Neural cell (in vitro differentiated cells): ENCODE data around the gene AFF1. TPM values are rescaled to one million over a fixed set of nuclear protein-coding genes. Genes with fewer than 3 reads are reported as not detected.

Experiments
- H2AFZ ChIP-seq: fragments of 200-600, 300-800 bp; sonication (generic), shearing (Covaris generic); 2 replicates; pipeline ENCODE4 v1.6.0; 2014; ENCODE audit warnings: low read depth, mild to moderate bottlenecking, antibody characterized with exemption, low read length, moderate library complexity
- H3F3A ChIP-seq: fragments of 200-600 bp; shearing (Covaris generic); 2 replicates; pipeline ENCODE4 v1.6.1; 2016; ENCODE audit warnings: mild to moderate bottlenecking, moderate library complexity, mixed read lengths, antibody characterized with exemption, low read length; ENCODE audit not compliant: insufficient read depth, poor library complexity, severe bottlenecking
- H3K27ac ChIP-seq: fragments of 200-600, 300-800 bp; sonication (generic), shearing (Covaris generic); 2 replicates; pipeline ENCODE4 v1.5.1; 2014; ENCODE audit warnings: mild to moderate bottlenecking, low read length, moderate library complexity
- H3K27me3 ChIP-seq: fragments of 300-800, 200-600 bp; sonication (generic), shearing (Covaris generic); 2 replicates; pipeline ENCODE4 v1.6.0; 2014; ENCODE audit warnings: mild to moderate bottlenecking, low read depth, low read length, moderate library complexity; ENCODE audit not compliant: insufficient read depth
- H3K36me3 ChIP-seq: fragments of 300-800, 200-600 bp; sonication (generic), shearing (Covaris generic); 2 replicates; pipeline ENCODE4 v1.5.1; 2014; ENCODE audit warnings: mild to moderate bottlenecking, antibody characterized with exemption, low read length, moderate library complexity; ENCODE audit not compliant: insufficient read depth
- H3K4me2 ChIP-seq: fragments of 300-800, 200-600 bp; sonication (generic), shearing (Covaris generic); 2 replicates; pipeline ENCODE4 v1.6.0; 2014; ENCODE audit warnings: mild to moderate bottlenecking, low read length
- H3K4me3 ChIP-seq: fragments of 300-800, 200-600 bp; sonication (generic), shearing (Covaris generic); 2 replicates; pipeline ENCODE4 v1.5.1; 2014; ENCODE audit warnings: mild to moderate bottlenecking, low read length, moderate library complexity
- H3K79me2 ChIP-seq: fragments of 200-600 bp; shearing (Covaris generic); replicated peaks from 2 replicates; pipeline ENCODE4 v1.6.0; 2014; ENCODE audit warnings: mild to moderate bottlenecking, low read length, moderate library complexity; ENCODE audit not compliant: insufficient read depth
- H3K9ac ChIP-seq: fragments of 300-800, 200-600 bp; sonication (generic), shearing (Covaris generic); 2 replicates; pipeline ENCODE4 v1.6.1; 2016; ENCODE audit warnings: mild to moderate bottlenecking, low read length, mixed read lengths
- H3K9me2 ChIP-seq: fragments of 200-600 bp; shearing (Covaris generic); 2 replicates; pipeline ENCODE4 v1.6.1; 2016; ENCODE audit warnings: mild to moderate bottlenecking, low read length, mixed read lengths; ENCODE audit not compliant: insufficient read depth
- H3K9me3 ChIP-seq: fragments of 200-600, 300-800 bp; sonication (generic), shearing (Covaris generic); 2 replicates; pipeline ENCODE4 v1.6.1; 2016; ENCODE audit warnings: mild to moderate bottlenecking, mixed run types, low read length, moderate library complexity, mixed read lengths
- H4K20me1 ChIP-seq: fragments of 200-600 bp; shearing (Covaris generic); 2 replicates; pipeline ENCODE4 v1.6.1; 2016; ENCODE audit warnings: mild to moderate bottlenecking, mixed run types; ENCODE audit not compliant: insufficient read depth
- EP300 ChIP-seq: fragments of 450-650 bp; conservative IDR thresholded peaks from 2 replicates; pipeline ENCODE4 v1.6.1; 2014; ENCODE audit warnings: antibody characterized with exemption, mild to moderate bottlenecking, moderate library complexity; ENCODE audit not compliant: poor library complexity, severe bottlenecking
- EZH2 ChIP-seq: fragments of 200-600, 300-800 bp; shearing (Covaris generic), sonication (generic); IDR thresholded peaks from 2 replicates; pipeline ENCODE4 v1.6.1; 2014; ENCODE audit warnings: antibody characterized with exemption, low read length, borderline replicate concordance, mild to moderate bottlenecking; ENCODE audit not compliant: insufficient read depth, poor library complexity, severe bottlenecking
- MXI1 ChIP-seq: fragments of 450-650 bp; conservative IDR thresholded peaks from 2 replicates; pipeline ENCODE4 v1.6.1; 2014; ENCODE audit warnings: antibody characterized with exemption, mild to moderate bottlenecking; ENCODE audit not compliant: poor library complexity, severe bottlenecking
- POLR2AphosphoS5 ChIP-seq: IDR thresholded peaks from 2 replicates; pipeline ENCODE4 v1.6.1; 2012
- RAD21 ChIP-seq: fragments of 450-650 bp; conservative IDR thresholded peaks from 2 replicates; pipeline ENCODE4 v1.6.1; 2014; ENCODE audit warnings: antibody characterized with exemption, mild to moderate bottlenecking, moderate library complexity
- SMC3 ChIP-seq: fragments of 450-650 bp; conservative IDR thresholded peaks from 2 replicates; pipeline ENCODE4 v1.6.1; 2014; ENCODE audit warnings: antibody characterized with exemption, mild to moderate bottlenecking, moderate library complexity; ENCODE audit not compliant: poor library complexity
- TAF1 ChIP-seq: IDR thresholded peaks from 2 replicates; pipeline ENCODE4 v1.6.1; 2012; ENCODE audit warnings: low read depth
- polyA plus RNA-seq: library from polyadenylated mRNA; depleted of rRNA; stranded (reverse); fragments of >200 nt; gene quantifications from 2 replicates; pipeline ENCODE4 v1.2.3, GENCODE V29; 2014
- TF ChIP-seq, protein P1 (sequence below): IDR thresholded peaks from 2 replicates; pipeline ENCODE4 v1.6.1; 2012; ENCODE audit warnings: borderline replicate concordance
- TF ChIP-seq, protein P2 (sequence below): fragments of 450-650 bp; IDR thresholded peaks from 2 replicates; pipeline ENCODE4 v1.5.1; 2014; ENCODE audit warnings: antibody characterized with exemption, mild to moderate bottlenecking, moderate library complexity; ENCODE audit not compliant: poor library complexity, severe bottlenecking

AFF1 gene
- polyA plus RNA-seq, 1 donor from 2014 or later, result 0.63 TPM

DNA sequence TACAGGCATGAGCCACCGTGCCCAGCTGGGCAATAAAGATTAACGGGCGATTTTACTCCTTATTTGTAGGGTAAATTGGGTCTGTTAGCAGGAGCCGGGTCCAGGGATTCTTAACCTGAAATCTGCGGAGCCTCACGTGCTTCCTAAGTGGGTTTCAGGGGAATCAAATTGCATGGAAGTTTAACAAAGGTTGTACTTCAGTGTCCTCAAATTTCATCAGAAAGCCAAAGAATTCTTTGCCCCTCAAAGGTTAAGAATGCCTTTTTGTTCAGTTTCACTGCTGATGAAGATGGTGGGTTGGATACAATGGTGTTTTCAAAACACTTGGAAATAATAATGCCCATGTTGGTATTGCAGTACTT, 67.9 kb downstream of the AFF1 start:
- Histone ChIP-seq H3K9me2 (peaks cover 4% of the 10 kb centered on the region), H3K4me3 (no peak overlapping the region), H3K4me2 (no peak overlapping the region), H3K27ac (no peak overlapping the region), H3K27me3 (no peaks in the 10 kb centered on the region), H3K9me3 (no peaks in the 10 kb centered on the region), H3K9ac (no peak overlapping the region), H3F3A (peaks cover 8% of the 10 kb centered on the region), H2AFZ (no peak overlapping the region), H3K79me2 (no peaks in the 10 kb centered on the region), H4K20me1 (no peaks in the 10 kb centered on the region), H3K36me3 (no peaks in the 10 kb centered on the region)
- TF ChIP-seq SMC3, result no peak
- TF ChIP-seq RAD21, result no peak
- no peak for TF ChIP-seq EZH2
- no peak for TF ChIP-seq POLR2AphosphoS5
- TF ChIP-seq MXI1, result no peak
- TF ChIP-seq, protein P1, sequence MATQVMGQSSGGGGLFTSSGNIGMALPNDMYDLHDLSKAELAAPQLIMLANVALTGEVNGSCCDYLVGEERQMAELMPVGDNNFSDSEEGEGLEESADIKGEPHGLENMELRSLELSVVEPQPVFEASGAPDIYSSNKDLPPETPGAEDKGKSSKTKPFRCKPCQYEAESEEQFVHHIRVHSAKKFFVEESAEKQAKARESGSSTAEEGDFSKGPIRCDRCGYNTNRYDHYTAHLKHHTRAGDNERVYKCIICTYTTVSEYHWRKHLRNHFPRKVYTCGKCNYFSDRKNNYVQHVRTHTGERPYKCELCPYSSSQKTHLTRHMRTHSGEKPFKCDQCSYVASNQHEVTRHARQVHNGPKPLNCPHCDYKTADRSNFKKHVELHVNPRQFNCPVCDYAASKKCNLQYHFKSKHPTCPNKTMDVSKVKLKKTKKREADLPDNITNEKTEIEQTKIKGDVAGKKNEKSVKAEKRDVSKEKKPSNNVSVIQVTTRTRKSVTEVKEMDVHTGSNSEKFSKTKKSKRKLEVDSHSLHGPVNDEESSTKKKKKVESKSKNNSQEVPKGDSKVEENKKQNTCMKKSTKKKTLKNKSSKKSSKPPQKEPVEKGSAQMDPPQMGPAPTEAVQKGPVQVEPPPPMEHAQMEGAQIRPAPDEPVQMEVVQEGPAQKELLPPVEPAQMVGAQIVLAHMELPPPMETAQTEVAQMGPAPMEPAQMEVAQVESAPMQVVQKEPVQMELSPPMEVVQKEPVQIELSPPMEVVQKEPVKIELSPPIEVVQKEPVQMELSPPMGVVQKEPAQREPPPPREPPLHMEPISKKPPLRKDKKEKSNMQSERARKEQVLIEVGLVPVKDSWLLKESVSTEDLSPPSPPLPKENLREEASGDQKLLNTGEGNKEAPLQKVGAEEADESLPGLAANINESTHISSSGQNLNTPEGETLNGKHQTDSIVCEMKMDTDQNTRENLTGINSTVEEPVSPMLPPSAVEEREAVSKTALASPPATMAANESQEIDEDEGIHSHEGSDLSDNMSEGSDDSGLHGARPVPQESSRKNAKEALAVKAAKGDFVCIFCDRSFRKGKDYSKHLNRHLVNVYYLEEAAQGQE, result no peak
- TF ChIP-seq EP300, result no peak
- no peak for TF ChIP-seq TAF1
- TF ChIP-seq, protein P2, sequence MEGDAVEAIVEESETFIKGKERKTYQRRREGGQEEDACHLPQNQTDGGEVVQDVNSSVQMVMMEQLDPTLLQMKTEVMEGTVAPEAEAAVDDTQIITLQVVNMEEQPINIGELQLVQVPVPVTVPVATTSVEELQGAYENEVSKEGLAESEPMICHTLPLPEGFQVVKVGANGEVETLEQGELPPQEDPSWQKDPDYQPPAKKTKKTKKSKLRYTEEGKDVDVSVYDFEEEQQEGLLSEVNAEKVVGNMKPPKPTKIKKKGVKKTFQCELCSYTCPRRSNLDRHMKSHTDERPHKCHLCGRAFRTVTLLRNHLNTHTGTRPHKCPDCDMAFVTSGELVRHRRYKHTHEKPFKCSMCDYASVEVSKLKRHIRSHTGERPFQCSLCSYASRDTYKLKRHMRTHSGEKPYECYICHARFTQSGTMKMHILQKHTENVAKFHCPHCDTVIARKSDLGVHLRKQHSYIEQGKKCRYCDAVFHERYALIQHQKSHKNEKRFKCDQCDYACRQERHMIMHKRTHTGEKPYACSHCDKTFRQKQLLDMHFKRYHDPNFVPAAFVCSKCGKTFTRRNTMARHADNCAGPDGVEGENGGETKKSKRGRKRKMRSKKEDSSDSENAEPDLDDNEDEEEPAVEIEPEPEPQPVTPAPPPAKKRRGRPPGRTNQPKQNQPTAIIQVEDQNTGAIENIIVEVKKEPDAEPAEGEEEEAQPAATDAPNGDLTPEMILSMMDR, result no peak

DNA sequence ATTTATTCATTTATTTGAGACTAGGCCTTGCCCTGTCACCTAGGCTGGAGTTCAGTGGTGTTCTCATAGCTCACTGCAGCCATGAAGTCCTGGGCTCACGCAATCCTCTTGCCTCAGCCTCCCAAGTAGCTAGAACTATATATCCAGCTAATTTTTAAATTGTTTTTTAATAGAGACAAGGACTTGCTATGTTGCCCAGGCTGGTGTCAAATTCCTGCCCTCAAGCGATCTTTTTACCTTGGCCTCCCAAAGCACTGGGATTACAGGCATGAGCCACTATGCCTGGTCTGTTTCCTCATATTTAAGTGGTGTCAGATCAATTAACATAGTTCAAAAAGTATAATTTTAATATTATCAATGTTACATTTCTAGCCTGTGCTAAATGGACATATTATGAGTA, 68.5 kb downstream of the AFF1 start:
- Histone ChIP-seq H3K9me2 (peaks cover 4% of the 10 kb centered on the region), H3K27ac (no peak overlapping the region), H3K9ac (no peak overlapping the region), H4K20me1 (no peaks in the 10 kb centered on the region), H3K4me3 (no peak overlapping the region), H3K9me3 (no peaks in the 10 kb centered on the region), H2AFZ (no peak overlapping the region), H3K36me3 (no peaks in the 10 kb centered on the region), H3K4me2 (no peak overlapping the region), H3K27me3 (no peaks in the 10 kb centered on the region), H3F3A (peaks cover 8% of the 10 kb centered on the region), H3K79me2 (peaks cover 3% of the 10 kb centered on the region)
- no peak for TF ChIP-seq SMC3
- TF ChIP-seq EP300, result no peak
- TF ChIP-seq, protein P1, result no peak
- no peak for TF ChIP-seq RAD21
- no peak for TF ChIP-seq TAF1
- TF ChIP-seq POLR2AphosphoS5, result no peak
- TF ChIP-seq MXI1, result no peak
- no peak for TF ChIP-seq EZH2
- TF ChIP-seq, protein P2, result no peak
